Measurements from ENCODE around the gene TUBB.
"Not testable (repeated sequence)": the region's sequence is repeated elsewhere in the genome, so short reads cannot be mapped to it uniquely, and the experiment has no call there.

TUBB gene

DNA sequence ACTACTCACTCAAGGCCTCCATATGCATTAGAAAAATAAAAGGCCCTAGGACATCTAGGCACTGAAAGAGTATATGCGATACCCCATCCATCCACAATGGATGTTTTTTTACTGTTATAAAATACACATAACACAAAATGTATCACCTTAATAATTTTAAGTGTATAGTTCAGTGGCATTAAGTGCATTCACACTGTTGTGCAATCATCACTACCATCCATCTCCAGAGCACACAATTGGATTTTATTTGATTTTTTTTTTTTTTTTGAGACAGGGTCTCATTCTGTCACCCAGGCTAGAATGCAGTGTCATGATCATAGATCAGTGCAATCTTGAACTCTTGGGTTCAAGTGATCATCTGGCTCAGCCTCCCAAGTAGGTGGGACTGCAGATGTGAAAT lies 5.9 kb upstream of the TUBB start:
- no peak for DNase-seq (ENCODE audit: extremely low spot score)
- CTCF ChIA-PET, result no interaction called here
- POLR2A ChIA-PET, result no interaction called here

DNA sequence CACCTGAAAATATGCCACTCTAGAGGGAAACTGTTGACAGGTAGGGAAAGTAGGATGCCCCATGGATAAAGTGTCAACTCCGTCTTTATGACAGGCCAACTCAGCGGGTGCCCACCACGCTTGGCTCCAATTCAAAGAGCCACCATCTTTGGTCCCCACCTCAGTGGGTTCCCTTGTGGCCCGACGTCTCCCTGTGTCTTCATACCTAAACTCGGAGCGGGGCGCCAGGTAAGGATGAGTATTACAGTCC lies 3.3 kb upstream of the TUBB start:
- DNase-seq (ENCODE audit: extremely low spot score), result peak; percentile 18
- CTCF ChIA-PET, result interaction anchor here (0.7 to 1.3 kb wide), 3 partner anchors 13 to 44 kb away, joined by 3 to 4 read pairs (median 3); partner anchors contain the start of gene DHX16
- POLR2A ChIA-PET, result interaction anchor here (0.7 to 3.5 kb wide), 33 partner anchors 9 to 369 kb away, joined by 3 to 101 read pairs (median 4); partner anchors contain the start of genes ABCF1, DHX16, NRM and PPP1R10
- TF ChIP-seq L3MBTL2 (conservative IDR thresholded peaks at IDR 0.05) (peak; percentile 44), SP1 (IDR thresholded peaks at IDR 0.05) (no peak), NFRKB (IDR thresholded peaks at IDR 0.05) (peak; percentile 45; the same call in 1 of the 2 replicates), FOXK2 (IDR thresholded peaks at IDR 0.05) (no peak), BHLHE40 (IDR thresholded peaks at IDR 0.05; ENCODE audit: borderline replicate concordance) (no peak), CTBP1 (IDR thresholded peaks at IDR 0.05; ENCODE audit: borderline replicate concordance) (no peak), FOXM1 (IDR thresholded peaks at IDR 0.05; ENCODE audit: borderline replicate concordance) (no peak)
- TF ChIP-seq, protein P1, sequence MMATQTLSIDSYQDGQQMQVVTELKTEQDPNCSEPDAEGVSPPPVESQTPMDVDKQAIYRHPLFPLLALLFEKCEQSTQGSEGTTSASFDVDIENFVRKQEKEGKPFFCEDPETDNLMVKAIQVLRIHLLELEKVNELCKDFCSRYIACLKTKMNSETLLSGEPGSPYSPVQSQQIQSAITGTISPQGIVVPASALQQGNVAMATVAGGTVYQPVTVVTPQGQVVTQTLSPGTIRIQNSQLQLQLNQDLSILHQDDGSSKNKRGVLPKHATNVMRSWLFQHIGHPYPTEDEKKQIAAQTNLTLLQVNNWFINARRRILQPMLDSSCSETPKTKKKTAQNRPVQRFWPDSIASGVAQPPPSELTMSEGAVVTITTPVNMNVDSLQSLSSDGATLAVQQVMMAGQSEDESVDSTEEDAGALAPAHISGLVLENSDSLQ (IDR thresholded peaks at IDR 0.05), result no peak

More for the DNA sequence above, 5.9 kb upstream of the TUBB start:
- no peak for TF ChIP-seq BHLHE40 (IDR thresholded peaks at IDR 0.05; ENCODE audit: borderline replicate concordance)

DNA sequence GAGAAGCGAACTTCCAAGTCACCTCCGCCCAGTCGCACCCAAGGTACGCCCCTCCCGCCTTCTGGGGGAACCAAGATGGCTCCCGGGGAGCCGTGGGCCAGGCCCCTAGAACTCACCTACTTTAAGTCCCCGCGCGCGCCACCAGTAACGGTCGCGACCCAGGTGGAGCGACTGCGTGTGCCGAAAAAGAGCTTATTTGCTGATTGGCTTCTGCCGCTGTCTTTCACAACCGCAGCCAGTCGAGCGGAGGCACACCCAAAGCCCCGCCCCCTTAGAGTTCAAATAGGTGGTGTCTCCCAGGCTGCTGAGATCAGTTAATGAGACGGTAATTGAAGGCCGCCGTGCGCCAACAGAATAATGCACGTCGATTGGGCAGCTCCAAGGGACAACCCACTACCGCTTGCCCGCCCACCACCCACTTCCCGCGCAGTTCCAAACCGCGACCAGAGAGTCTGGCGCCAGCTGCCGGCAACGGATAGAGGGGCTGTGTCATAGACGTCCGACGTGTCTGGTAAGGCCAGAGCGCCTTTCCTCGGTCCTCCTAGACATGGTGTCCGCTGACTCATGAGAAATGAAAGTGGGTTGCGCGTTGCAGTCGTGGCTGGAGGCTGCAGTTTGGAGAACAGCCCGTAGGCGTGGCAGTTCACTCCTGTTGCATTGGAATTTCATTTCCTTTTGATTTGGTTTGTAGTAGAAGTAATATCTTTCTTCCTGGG lies 2.9 kb upstream of the TUBB start, which contains the start of gene MDC1:
MDC1 (minus strand) TSS at position 153 of the 716 bp plus-strand sequence. CDS start 2,106 bp downstream, outside the sequence.
- TF ChIP-seq, protein P1 (IDR thresholded peaks at IDR 0.05), result peak; percentile 99
- no peak for TF ChIP-seq BHLHE40 (IDR thresholded peaks at IDR 0.05; ENCODE audit: borderline replicate concordance)
- no peak for TF ChIP-seq ARNT (IDR thresholded peaks at IDR 0.05)
- TF ChIP-seq L3MBTL2 (conservative IDR thresholded peaks at IDR 0.05), result peak; percentile 29; the same call in 1 of the 2 replicates
- TF ChIP-seq ELF4 (IDR thresholded peaks at IDR 0.05), result peak; percentile 48; the same call in 1 of the 2 replicates
- peak; percentile 35; the same call in 1 of the 2 replicates for TF ChIP-seq FOXM1 (IDR thresholded peaks at IDR 0.05; ENCODE audit: borderline replicate concordance)
- TF ChIP-seq CTBP1 (IDR thresholded peaks at IDR 0.05; ENCODE audit: borderline replicate concordance), result no peak
- no peak for TF ChIP-seq SP1 (IDR thresholded peaks at IDR 0.05)
- peak; percentile 86 for TF ChIP-seq TARDBP (IDR thresholded peaks at IDR 0.05)
- no peak for TF ChIP-seq ZNF384 (IDR thresholded peaks at IDR 0.05)
- no peak for TF ChIP-seq LEF1 (IDR thresholded peaks at IDR 0.05; ENCODE audit: borderline replicate concordance)
- TF ChIP-seq SUZ12 (IDR thresholded peaks at IDR 0.05), result no peak
- no peak; the same call in 1 of the 2 replicates for TF ChIP-seq HDGF (IDR thresholded peaks at IDR 0.05; ENCODE audit: borderline replicate concordance)
- peak; percentile 91 for TF ChIP-seq NFRKB (IDR thresholded peaks at IDR 0.05)
- TF ChIP-seq FOXA1 (IDR thresholded peaks at IDR 0.05), result no peak
- TF ChIP-seq FOXK2 (IDR thresholded peaks at IDR 0.05), result no peak
- ChIA-PET POLR2A (interaction anchor here (0.5 to 3.5 kb wide), 35 partner anchors 8 to 1109 kb away, joined by 3 to 101 read pairs (median 4); partner anchors contain the start of genes ABCF1, DHX16, NRM and PPP1R10), CTCF (interaction anchor here (0.7 to 1.3 kb wide), 5 partner anchors 12 to 45 kb away, joined by 3 to 4 read pairs (median 3); partner anchors contain the start of genes DHX16 and IER3)
- DNase-seq (ENCODE audit: extremely low spot score), result peak; percentile 94

DNA sequence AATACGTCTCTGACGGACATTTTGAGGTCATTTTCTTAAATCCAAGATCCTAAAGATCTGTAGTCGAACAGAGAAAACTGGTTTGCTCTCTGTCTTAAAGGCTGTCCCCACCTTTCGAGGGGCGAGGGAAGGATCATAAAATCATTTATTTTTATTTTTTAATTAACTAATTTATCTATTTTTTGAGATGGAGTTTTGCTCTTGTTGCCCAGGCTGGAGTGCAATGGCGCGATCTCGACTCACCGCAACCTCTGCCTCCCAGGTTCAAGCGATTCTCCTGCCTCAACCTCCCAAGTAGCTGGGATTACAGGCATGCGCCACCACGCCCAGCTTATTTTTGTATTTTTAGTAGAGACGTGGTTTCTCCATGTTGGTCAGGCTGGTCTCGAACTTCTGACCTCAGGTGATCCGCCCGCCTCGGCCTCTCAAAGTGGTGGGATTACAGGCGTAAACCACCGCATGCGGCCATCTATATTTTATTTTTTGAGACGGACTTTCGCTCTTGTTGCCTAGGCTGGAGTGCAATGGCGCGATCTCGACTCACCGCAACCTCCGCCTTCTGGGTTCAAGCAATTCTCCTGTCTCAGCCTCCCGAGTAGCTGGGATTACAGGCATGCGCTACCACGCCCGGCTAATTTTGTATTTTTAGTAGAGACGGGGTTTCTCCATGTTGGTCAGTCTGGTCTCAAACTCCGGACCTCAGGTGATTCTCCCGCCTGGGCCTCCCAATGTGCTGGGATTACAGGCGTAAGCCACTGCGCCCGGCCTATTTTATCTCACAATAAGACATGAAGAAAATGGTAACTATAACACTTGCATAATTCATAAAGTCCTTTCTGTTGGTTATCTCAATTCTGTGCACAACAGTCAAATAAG lies 2.1 kb upstream of the TUBB start:
- POLR2A ChIA-PET, result interaction anchor here (0.9 to 3.5 kb wide), 19 partner anchors 9 to 106 kb away, joined by 3 to 101 read pairs (median 5); partner anchors contain the start of gene NRM
- DNase-seq (ENCODE audit: extremely low spot score), result not testable (repeated sequence)
- CTCF ChIA-PET, result interaction anchor here (0.8 to 1.3 kb wide), 2 partner anchors 39 to 46 kb away, joined by 4 read pairs; partner anchors contain the start of gene DHX16

DNA sequence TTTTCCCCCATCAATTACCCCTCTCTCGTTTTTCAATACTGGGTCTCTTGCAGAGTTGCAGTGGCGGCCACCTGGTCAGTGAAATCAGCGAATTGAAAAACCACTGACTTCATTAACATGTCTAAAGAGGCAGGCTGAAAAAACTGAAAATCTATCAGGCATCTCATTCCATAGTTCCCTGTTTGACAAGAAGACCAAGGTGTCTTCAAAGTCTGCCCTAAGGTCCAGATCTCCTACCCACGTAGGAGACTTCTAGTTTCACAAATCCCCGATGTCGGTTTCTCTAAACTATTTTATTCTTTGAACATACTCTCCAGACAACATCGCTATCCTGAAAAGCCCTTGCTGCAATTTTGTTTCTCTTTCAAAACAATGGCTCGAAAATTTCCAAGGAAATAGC lies 796 bp upstream of the TUBB start:
- DNase-seq (ENCODE audit: extremely low spot score), result no peak
- CTCF ChIA-PET, result interaction anchor here (1.3 kb wide), 1 partner anchor 40 kb away, joined by 4 read pairs; no protein-coding TSS in a partner anchor
- POLR2A ChIA-PET, result interaction anchor here (1.1 to 3.5 kb wide), 7 partner anchors 8 to 107 kb away, joined by 3 to 101 read pairs (median 5); partner anchors contain the start of genes MRPS18B, NRM and PPP1R10
- TF ChIP-seq BHLHE40 (IDR thresholded peaks at IDR 0.05; ENCODE audit: borderline replicate concordance), result no peak
- TF ChIP-seq, protein P1 (IDR thresholded peaks at IDR 0.05), result no peak
- TF ChIP-seq ZNF384 (IDR thresholded peaks at IDR 0.05), result no peak
- TF ChIP-seq ELF4 (IDR thresholded peaks at IDR 0.05), result no peak
- TF ChIP-seq NFRKB (IDR thresholded peaks at IDR 0.05), result no peak
- no peak for TF ChIP-seq SP1 (IDR thresholded peaks at IDR 0.05)

DNA sequence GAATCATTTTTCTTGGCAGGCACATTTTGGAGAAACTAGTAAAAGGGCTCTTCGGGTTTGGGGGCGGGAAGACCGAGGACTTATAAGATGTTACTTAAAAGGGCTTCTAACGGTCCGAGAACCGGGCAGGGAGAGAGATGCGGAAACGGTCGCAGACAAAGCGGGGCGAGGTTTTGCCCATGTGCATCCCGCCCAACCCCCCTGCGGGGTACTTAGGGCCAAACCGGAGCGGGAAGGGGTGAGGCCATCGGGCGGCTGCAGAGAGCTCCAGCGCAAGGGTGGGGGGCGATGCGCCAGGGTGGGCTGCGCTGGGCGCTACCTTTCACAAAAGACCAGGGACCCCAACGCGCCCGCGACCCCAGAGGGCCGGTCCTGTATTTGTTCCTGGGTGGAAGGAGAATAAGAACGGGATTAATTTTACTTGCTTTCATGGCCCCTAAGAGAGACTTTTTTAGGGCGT lies 616 bp downstream of the TUBB start:
- TF ChIP-seq L3MBTL2 (conservative IDR thresholded peaks at IDR 0.05) (peak; percentile 45), FOXM1 (IDR thresholded peaks at IDR 0.05; ENCODE audit: borderline replicate concordance) (no peak), ELF4 (IDR thresholded peaks at IDR 0.05) (no peak), ZNF384 (IDR thresholded peaks at IDR 0.05) (no peak), NFRKB (IDR thresholded peaks at IDR 0.05) (no peak), HDGF (IDR thresholded peaks at IDR 0.05; ENCODE audit: borderline replicate concordance) (no peak)
- TF ChIP-seq, protein P1 (IDR thresholded peaks at IDR 0.05), result no peak
- peak; percentile 22 for DNase-seq (ENCODE audit: extremely low spot score)
- ChIA-PET POLR2A (interaction anchor here (0.7 to 3.8 kb wide), 17 partner anchors 9 to 359 kb away, joined by 3 to 57 read pairs (median 6); partner anchors contain the start of gene NRM), CTCF (interaction anchor here (0.8 to 3.7 kb wide), 2 partner anchors 40 to 48 kb away, joined by 3 to 33 read pairs; partner anchors contain the start of gene DHX16)

All from HEK293T (cell line).